Coronary artery (tissue), 2 donors: ENCODE results near the gene TSPAN32.

Experiments used
- DNase-seq: peaks from one replicate; pipeline ENCODE4 v3.0.0-alpha.2; 2017; ENCODE audit warnings: low spot score
- H3K27ac ChIP-seq, 2 donors: fragments of 200-600 bp; sonication (generic); one replicate each; pipeline ENCODE4 v1.5.1; 2016 to 2019
- H3K4me3 ChIP-seq: fragments of 200-600 bp; sonication (generic); 2 replicates; pipeline ENCODE4 v1.5.1; 2016; ENCODE audit warnings: mild to moderate bottlenecking, moderate library complexity
- CTCF ChIP-seq: fragments of 200-600 bp; sonication (generic); IDR thresholded peaks from one replicate; pipeline ENCODE4 v1.5.1; 2019; ENCODE audit warnings: antibody characterized with exemption

TSPAN32 gene

DNA sequence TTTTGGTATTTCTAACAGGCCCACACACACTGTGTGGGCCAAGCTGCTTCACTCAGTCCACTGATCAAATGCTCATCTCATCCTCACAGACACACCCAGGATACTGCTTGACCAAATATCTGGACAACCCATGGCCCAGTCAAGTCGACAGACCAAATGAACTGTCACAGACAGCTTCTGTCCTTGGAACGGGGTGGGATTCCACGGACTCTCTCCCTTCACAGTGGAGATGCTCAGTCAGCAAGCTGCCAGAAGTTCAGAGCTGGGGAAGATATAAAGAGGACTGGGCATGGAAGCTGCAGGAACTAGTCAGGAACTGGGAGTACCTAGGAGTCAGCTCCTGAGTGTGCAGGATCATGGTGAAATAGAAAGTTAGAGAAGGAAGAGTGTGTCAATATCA is 40.7 kb downstream of the TSPAN32 start:
- H3K4me3 ChIP-seq = no peak overlapping the region
- no peak for DNase-seq
- no peak for TF ChIP-seq CTCF
- H3K27ac ChIP-seq = no peak overlapping the region

GRCh38 chr11:2342981-2343380 is 41.2 kb downstream of the TSPAN32 start:
- Histone ChIP-seq H3K27ac (no peak overlapping the region), H3K4me3 (no peak overlapping the region)
- no peak for DNase-seq
- TF ChIP-seq CTCF = no peak

DNA sequence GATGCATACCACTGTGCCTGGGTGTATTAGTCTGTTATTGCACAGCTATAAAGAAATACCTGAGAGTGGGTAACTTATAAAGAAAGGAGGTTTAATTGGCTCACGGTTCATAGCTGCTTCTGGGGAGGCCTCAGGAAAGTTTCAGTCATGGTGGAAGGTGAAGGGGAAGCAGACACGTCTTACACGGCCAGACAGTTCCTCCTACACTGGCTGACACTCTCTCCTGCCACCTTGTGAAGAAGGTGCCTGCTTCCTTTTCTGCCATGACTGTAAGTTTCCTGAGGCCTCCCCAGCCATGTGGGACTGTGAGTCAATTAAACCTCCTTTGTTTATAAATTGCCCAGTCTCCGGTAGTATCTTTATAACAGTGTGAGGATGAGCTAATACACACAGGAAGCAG is 41.7 kb downstream of the TSPAN32 start:
- no peak overlapping the region for H3K27ac ChIP-seq
- no peak for DNase-seq
- TF ChIP-seq CTCF = no peak
- no peak overlapping the region for H3K4me3 ChIP-seq

- no peak for DNase-seq
- Histone ChIP-seq H3K27ac (no peak overlapping the region), H3K4me3 (no peak overlapping the region)
- TF ChIP-seq CTCF = no peak
These were observed 43.2 kb downstream of the TSPAN32 start for GRCh38 chr11:2345050-2345449.

- no peak overlapping the region for H3K4me3 ChIP-seq
- no peak for TF ChIP-seq CTCF
These were observed 44.2 kb downstream of the TSPAN32 start for GRCh38 chr11:2346014-2346413.

DNA sequence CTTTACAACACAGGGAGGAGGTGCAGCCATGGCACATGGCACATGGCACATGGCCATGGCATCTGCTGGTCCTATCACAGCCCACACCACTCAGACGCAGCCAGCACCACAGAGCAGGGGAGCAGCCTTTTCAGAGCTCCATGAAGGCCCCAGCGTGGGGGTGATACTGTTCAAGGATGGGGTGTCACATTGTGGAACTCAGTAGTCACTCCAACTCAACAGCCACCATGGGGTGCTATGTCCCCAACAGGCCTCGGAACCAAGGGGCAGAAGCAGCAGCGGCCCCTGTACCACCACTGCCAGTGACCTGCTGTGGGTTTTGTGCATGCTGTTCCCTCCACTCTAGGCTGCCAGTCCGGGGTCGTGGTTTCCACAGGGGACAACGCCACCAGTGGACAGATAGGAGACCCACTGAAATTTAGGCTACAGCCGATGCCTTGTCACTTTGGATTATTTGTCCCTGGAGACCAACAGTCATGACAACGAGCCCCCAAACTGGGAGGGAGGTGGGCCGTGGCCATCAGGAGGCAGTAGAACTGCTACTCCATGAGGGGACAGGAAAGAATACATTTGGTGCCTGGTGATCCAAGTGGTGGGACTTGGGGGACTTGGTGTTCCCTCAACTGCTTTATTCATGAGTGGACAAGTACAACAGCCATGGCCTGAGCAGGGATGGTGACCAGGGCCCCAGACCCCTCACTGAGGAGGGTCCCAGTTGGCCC is 44.9 kb downstream of the TSPAN32 start:
- H3K27ac ChIP-seq = no peak overlapping the region
- no peak overlapping the region for H3K4me3 ChIP-seq
- no peak for TF ChIP-seq CTCF
- no peak for DNase-seq

More at GRCh38 chr11:2346014-2346413, 44.2 kb downstream of the TSPAN32 start:
- DNase-seq = no peak
- no peak overlapping the region for H3K27ac ChIP-seq

DNA sequence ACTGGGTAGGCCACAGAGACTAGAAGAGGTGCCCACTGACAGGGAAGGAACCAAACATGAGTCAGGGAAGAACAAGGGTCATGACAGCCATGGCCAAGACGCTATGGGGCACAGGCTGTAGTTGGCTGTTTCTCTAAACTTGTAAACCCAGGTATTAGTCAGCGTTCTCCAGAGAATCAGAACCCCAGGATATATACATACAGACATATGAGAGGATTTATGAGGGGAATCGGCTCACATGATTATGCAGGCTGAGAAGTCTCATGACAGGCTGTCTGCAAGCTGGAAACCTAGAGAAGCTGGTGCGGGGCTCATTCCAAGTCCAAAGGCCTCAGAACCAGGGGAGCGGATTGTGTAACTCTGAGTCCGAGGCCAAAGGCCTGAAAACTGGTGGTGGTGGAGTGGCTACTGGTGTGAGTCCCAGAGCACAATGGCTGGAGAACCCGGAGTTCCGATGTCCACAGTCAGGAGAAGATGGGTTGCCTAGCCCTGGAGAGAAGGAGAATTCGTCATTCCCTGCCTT is 45.6 kb downstream of the TSPAN32 start:
- no peak for DNase-seq
- H3K4me3 ChIP-seq = no peak overlapping the region
- TF ChIP-seq CTCF = no peak
- no peak overlapping the region for H3K27ac ChIP-seq
